Measurements from ENCODE around the gene PRAC2. TPM values are rescaled to one million over a fixed set of nuclear protein-coding genes. Genes with fewer than 3 reads are reported as not detected.

PRAC2 gene
- total RNA-seq, 1 donor from 2014 or later = not detected

DNA sequence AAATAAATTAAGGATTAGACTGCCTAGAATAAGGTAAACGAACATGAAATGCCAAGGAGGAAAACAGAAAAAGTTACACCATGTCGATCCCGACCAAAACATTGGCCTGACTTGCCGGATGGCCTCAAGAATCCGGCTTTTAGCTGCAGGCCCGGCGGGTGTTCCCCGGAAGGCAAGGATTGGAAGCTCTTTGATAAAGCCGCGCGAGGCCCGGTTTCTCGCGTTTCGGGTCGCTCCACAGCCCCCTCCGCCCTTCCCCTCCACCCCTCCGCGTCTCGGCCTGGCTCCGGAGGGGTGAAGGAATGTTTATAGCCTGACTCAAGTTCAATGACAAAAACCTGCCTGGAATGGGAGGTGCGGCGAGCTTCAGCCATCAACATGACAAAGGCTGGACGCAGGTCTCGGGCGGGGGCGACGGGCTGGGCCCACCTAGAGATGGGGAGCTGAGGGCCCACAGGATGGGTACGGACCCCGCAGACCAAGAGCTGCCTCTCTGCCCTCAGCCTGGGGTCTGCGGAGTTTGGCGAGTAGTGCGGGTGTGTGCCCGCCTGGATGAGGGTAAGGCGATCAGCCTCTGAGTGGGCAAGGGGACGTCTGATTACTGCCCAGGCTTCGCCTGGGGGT is 3.2 kb upstream of the PRAC2 start:
- intact Hi-C loops (cut with micrococcal nuclease) = loop anchor here (5.0 kb wide), 3 partner anchors 82 to 1248 kb away; partner anchors contain the start of genes DLX4 and IGF2BP1

DNA sequence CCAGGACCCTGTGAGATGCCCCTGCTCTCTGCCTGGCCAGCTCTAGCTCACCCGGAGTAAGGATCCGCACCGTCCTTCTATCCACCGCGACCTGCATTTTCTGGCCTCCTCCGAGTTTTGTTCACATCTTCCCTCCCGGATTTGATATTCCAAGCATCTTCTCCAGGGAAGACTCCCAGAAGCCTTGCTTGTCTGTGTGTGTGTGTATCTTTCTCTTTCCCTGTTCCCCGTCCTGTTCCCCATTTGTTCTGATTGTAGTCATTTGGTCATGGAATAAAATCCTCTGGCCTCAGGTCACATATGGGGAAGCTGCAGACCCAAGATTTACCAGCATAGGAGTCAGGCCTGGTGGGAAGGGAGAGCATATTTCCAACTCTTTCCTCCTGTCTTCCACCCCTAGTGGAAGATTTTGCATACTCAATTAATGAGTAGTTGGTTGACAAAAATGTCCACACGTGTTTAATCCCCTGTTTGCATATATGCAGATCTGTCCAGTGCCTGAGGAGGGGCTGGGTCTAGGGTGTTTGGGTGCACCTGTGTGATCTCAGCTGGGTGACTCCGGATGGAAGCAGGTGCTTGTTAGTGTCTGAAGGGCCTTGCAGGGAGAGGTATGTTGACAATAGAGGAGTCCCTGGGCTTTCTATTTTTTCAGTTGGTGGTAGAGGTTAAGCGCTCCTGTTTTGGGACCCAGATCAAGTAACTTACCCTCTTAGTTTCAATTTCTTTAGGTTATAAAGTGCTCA is 2.5 kb upstream of the PRAC2 start:
- intact Hi-C loops (cut with micrococcal nuclease) = loop anchor here (5.0 kb wide), 3 partner anchors 83 to 1247 kb away; partner anchors contain the start of genes DLX4 and IGF2BP1

DNA sequence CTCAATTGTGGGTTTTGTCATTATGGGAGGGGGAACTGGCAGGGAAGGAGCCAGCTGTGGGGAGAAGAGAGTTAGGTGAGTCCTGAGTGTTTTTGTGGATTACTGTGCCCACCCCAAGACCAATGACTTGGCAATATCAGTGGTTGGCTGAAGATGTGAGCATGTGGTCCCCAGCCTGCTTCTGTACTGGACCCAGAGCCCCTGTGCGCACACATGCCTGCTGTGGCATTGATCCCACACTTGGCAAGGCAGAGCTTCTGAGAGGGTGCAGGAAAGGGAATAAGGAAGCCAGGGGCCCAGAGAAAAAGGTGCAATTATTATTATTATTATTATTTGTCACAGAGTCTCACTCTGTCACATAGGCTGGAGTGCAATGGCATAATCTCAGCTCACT is 2.0 kb upstream of the PRAC2 start:
- intact Hi-C loops (cut with micrococcal nuclease) = loop anchor here (5.0 kb wide), 3 partner anchors 84 to 1246 kb away; partner anchors contain the start of genes DLX4 and IGF2BP1

DNA sequence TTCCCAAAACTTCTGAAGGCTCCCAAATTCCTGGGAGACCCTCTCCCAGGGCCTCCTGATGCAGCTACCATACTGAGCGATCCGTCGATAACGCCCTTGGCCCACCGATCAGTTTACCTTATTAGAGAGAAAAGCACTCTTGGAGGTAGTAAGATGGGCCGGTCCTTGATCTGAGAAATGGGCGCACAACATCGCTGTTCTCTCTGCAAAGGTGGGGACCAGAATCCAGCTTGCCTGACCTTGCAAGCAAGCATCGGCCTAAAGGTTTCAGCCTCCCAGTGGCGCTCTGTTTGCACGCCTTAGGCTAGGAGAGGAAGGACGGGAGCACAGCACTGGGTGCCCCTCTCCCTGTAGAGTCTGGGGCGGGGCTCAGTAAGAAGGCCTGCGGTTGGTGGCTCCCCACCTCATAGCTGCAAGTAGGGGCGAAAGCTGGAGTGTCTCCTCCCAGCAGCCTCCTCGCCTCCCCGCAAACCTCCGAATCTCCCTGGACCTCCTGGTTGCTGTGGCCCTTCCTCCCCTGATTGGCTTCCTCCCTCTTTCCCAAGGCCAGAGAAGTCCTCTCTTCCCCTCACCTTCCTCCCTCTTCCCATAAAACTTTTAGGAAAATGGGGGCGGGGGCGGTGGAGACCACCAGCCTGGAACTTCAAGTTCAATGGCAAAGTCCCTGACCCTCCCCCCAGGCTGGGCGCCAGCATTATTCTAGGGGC is 631 bp upstream of the PRAC2 start, which contains the start of gene PRAC1:
Gene PRAC1, minus strand, starts transcription at position 318 of the 707 bp plus-strand sequence. Its CDS starts 126 bp downstream, at position 192.
- intact Hi-C loops (cut with micrococcal nuclease) = loop anchor here (5.0 kb wide), 3 partner anchors 85 to 1245 kb away; partner anchors contain the start of genes DLX4 and IGF2BP1

DNA sequence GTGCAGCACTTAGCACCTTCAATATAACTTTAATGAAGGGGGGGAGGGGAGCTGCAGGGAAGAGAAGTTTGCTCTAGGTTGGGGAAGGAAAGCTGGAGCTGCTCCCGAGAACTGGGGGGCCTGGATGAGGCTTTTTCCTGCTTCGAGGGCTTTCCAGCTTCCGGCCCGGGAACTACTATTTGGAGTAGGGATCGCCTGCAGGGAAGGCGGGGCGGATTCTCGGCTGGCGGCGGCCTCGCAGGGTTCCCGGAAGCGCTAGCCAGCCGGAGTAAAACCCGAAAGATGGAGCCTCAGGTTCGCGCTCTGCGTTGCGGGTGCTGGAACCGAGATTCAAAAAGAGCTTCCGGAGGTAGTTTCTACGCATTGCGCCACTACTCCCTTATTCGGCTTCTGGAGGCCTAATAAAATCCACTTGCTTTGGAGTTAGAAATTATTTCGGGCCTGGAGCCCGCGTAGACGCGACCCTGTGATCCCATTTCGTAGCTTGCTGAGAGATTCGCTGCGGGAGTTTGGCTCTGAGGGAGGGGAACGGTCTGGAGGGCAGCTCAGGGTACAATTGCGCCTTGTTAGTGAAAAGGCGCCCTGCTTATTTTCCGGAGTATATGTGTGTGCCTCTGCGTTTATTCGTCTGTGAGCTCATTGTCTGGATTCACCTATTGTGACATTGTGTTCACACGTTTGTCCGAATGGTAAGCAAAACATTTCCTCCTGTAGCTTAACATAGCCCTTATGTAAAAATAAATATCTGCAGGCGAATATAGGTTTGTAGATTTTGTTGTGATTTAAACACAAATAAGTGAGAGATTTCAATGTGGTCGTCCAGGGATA is 652 bp downstream of the PRAC2 start:
- intact Hi-C loops (cut with micrococcal nuclease) = loop anchor here (1.0 to 5.0 kb wide), 8 partner anchors 23 to 1244 kb away; partner anchors contain the start of genes DLX4 and IGF2BP1

DNA sequence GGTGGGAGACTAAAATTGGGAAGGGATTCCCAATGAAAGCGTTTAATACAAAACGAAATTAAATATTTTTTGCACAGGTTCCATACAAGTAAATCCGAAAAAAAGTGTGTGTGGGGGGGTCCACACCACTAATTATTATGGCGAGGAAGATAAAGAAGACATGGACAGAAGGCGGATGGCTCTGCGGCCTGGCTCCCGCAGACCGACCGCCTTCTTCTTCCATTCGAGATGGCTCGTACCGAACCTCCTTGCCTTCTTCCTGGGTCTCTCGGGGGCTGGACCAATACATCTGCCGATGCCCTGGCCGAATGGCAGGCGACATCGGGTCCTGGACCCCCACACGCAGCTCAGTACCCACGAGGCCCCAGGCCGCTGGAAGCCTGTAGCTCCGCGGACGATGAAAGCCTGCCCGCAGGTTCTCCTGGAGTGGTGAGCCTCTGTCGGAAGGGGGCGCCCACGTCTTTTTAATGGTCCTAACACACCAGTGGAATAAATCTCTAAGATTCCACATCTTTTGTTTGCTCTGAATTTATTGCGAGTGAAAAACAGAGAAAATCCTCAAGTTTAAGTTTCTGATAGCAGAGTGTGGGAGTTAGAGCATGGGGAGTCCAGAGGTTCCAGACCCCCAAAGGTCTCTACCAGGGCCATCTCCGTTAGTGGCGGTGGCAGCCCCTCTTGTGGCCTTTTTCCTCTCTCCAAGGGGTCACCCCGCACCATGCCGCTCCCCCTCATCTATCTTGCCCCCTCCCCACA is 1.4 kb downstream of the PRAC2 start:
- intact Hi-C loops (cut with micrococcal nuclease) = loop anchor here (1.0 to 5.0 kb wide), 8 partner anchors 22 to 1243 kb away; partner anchors contain the start of genes DLX4 and IGF2BP1

DNA sequence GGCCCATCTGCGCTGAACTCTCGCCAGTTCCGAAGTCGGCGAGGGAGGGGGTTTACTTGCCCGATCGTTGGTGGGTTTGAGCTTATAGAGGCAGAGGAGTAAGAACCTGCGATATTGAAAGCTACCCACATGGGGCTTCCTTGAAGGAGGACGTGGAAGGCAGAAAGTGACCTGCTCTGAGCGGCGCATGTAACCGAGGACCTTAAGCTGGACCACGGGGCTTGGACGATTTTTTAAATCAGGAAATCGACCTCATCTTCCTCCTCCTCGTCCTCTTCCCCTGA is 2.0 kb downstream of the PRAC2 start:
- intact Hi-C loops (cut with micrococcal nuclease) = loop anchor here (2.0 kb wide), 1 partner anchor 22 kb away; no protein-coding TSS in a partner anchor

DNA sequence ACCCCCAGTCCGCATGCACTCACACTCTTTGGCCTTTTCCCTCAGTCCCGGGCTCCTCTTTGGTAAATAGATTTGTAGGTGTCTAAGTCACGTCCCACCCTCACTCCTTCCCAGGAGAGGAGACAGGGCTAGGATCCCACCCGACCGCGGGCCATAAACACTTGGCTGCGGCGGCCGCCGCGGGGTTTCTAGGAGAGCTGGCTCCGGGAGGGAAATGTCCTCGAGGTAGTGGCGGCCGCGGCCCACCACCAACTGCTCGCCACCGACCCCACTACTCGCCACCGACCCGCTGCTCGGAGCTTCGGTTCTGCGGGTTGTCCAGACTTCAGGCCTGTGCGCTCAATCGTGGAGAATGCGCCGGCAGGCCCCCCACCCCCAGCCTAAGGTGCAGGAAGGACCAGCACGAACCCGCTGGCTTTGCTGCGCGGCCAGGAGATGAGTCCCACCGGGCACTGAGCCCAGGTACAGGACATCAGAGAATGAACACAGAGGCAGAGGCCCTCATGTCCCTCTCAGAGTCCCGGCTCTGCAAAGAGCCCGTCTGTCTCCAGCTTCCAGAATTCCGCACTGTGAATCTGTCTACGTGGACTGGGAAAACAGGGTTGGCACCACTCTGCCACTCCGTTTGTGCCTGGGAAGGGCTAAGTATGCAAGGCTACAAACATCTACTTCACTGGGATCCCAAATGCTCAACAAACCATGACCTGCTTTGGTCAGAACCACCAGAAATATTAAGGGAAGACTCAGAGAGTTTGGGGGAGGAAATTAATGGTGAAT is 2.5 kb downstream of the PRAC2 start:
- intact Hi-C loops (cut with micrococcal nuclease) = loop anchor here (2.0 kb wide), 1 partner anchor 21 kb away; no protein-coding TSS in a partner anchor

DNA sequence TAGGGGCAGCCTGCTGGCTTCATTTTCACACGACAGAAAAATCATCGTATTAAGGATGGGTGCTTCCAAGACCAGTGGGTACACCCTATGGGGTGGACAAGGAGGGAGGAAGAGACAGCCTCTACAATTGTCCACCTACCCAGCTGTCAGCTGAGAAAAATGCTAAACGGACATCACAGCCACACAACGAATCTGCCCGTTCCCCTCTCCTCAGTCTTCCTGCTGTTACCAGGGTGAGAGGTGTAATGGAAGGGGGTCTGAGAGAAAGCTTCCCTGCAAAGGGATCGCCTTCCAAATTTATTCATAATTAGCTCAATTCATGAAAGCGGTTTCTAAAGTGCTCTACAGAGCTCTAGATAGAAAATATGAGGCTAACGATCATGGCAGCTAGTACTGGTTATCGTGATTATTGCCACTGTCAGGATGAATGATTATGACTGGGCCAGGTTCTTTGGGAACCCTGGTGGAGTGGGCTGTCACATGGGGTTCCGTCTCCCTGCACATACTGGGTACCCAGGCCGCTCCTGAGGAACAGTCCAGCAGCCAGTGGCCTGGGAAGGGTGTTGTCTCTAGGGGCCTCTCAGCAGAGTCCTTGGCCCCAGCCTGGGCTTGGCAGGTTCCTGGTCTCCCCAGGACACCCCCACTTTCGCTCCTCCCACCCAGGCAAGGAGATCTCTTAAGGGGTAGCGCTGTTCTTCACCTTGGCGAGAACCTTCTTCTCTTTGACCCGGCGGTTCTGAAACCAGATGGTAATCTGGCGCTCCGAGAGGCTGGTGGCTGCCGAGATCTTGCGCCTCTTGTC is 3.3 kb downstream of the PRAC2 start:
- intact Hi-C loops (cut with micrococcal nuclease) = no loop called here

DNA sequence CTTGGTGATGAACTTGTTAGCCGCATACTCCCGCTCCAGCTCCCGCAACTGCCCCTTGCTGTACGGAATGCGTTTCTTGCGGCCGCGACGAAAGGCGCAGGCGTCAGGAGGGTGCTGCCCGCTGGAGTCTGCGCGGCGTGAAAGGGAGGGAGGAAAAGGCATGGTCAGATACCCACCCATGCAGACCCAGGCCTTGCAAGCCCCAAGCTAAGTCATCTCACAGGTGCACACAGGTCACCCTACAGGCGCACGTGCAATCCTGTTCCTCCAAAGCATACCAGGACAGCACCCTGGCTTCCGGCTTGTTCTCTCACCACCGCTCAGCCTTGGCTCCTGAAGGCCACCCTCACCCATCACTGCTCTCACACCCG is 3.9 kb downstream of the PRAC2 start:
- intact Hi-C loops (cut with micrococcal nuclease) = no loop called here

DNA sequence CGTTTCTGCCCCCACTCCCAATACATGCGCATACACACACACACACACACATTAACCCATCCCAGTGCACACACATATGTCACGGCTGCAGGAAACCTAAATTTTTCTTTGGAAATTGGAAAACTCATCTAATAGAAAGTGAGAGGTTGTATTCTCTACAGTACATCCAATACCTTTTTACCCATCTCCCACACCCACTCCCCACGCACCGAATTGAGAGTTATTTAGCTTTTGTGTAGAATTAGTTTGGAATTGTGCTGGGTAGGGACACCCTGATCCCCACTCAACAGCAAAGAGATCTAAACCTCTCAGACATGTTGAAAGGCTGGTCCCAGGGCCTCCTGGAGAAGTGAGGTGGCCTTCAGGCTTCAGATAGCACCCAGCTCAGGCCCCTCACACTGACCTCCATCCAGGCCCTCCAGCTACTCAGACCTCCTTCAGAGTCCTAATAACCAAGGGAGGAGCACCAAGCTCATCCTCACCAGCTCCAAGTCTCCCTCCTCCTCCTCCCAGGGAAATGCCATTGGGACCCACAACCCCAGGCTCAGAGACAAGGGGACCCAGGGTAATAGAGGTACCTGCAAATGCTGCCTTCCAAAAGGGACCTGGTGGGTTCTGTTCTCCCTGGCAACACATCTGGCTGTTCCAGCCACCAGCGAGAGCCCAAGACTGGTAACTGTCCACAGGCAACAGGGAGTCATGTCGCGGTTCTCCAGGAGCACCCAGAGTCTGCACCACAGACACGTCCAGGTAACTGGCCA is 4.6 kb downstream of the PRAC2 start:
- intact Hi-C loops (cut with micrococcal nuclease) = no loop called here

DNA sequence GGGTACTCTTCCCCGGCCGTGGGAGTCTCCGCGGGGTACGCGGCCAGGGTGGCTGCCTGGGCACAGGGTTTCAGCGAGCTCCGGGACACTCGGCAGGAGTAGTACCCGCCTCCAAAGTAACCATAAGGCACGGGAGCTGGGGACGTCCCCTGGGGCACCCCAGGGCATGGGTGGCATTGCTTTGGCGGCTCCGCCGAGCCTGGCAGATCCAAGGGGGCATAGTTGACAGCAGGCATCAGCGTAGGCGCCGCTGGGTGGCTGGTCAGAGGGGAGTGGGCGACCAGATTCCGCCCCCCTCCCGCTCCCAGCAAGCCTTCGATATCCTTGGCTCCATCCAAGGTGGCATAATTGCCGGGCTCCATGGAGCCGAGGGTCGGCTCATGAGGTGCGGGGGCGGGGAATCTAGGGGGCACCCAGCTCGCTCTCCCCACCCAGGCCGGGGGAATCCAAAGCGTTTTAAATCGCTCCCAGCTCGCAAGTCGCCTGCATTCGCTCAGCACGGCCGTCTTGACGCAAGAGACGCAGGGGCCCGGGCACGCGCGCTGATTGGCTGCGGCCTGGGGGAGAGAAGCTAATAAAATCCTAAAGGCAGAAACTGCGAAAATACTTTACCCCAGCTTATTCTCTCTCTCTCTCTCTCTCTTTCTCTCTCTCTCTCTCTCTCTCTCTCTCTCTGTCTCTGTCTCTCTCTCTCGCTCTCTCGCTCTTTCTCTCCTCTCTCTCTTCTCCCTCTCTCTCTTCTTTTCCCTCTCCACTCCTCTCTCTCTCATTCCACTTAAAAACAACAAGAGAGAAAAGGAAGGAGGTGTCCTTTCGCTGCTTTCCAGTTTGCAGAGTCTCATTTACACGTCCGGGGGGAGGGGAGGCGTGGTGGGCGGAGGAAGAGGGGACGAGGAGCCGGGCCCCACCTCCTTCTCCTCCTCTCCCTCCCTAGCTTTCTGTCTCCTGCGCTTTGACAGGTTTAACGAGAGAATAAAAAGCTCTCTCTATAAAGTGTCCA is 5.5 kb downstream of the PRAC2 start, which contains the start of gene HOXB13:
Gene HOXB13, minus strand, starts transcription at position 519 of the 1,000 bp plus-strand sequence. Its CDS starts 157 bp downstream, at position 362.
- intact Hi-C loops (cut with micrococcal nuclease) = no loop called here

DNA sequence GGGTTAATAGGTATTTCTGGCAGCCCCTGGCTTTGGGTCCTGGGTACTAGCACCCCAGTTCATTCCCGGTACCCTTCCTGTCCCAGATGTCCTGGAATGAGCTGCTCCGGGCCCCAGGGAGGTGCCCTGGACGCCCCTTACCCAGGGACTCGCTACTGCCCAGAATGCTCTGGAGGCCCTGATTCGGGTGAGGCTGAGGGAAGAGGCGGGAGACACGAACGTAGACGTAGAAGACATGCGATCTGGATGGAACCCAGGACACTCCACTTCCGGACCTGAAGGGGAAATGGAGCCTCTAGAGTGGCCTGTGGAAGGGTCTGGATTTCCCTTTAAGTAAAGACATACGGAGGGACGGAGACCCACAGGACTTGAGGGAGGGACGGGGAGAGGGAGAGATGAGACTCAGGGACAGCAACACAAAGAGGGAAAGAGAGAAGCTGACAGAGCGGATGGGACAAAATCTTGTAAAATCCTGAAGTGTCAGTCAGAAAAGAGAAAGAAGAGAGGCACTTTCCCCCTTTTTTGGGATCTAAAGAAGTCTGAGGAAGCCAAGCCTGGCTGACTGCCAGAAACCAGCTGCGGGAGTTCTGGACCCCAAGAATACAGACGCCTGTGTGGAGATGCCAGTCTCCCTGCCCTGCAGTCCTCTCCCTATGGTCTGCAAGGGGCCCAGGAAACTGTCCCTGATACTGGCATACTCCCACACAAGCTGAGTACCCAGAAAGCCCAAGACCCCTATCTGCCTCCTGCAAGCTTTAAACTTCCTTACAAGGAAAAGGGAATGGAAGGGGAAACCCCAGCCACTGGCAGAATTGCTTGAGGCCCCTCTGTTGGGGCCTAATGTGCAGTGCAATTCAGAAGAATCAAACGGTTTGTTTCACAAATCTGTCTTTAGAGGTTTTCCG is 6.6 kb downstream of the PRAC2 start:
- intact Hi-C loops (cut with micrococcal nuclease) = loop anchor here (10.0 kb wide), 1 partner anchor 765 kb away; the partner anchor contains the start of gene NGFR

DNA sequence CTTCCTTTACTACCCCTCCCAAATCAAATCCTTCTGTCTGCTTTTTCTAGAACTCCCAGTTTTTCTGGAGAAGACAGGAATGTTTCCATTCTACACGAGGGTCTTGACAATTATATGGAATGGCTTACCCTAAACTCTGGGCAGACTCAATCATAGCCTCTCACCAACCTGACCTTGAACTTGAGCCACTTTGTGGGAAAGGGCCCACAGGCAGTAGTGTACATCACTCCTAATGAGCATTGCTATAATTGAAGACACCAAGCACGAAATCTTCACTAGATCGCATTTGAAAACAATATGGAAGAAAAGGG is 7.2 kb downstream of the PRAC2 start:
- intact Hi-C loops (cut with micrococcal nuclease) = loop anchor here (10.0 kb wide), 1 partner anchor 765 kb away; the partner anchor contains the start of gene NGFR

DNA sequence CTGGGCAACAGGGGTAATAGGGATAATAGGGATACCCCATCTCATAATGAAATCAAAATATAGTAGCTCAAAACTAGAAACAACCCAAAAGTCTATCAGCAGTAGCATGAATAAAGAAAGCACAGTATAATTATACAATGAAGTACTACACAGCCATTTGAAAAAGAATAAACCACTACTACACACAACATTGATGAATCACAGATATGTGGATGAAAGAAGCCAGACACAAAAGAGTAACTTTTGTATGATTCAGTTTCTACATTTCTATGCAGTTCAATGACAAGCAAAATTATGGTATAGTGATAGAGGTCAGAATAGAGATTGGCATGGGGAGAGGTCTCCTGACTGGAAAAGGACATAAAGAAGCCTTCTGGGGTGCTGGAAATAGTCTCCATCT is 8.4 kb downstream of the PRAC2 start:
- intact Hi-C loops (cut with micrococcal nuclease) = loop anchor here (10.0 kb wide), 1 partner anchor 763 kb away; the partner anchor contains the start of gene NGFR
